ENCODE results near the gene PRPSAP2. TPM values are rescaled to one million over a fixed set of nuclear protein-coding genes. Genes with fewer than 3 reads are reported as not detected.
"Not testable (repeated sequence)": the region's sequence is repeated elsewhere in the genome, so short reads cannot be mapped to it uniquely, and the experiment has no call there.

Gene PRPSAP2
- total and polyA plus RNA-seq, 9 donors: 21.9 to 32.1 (median 25.5) TPM

DNA sequence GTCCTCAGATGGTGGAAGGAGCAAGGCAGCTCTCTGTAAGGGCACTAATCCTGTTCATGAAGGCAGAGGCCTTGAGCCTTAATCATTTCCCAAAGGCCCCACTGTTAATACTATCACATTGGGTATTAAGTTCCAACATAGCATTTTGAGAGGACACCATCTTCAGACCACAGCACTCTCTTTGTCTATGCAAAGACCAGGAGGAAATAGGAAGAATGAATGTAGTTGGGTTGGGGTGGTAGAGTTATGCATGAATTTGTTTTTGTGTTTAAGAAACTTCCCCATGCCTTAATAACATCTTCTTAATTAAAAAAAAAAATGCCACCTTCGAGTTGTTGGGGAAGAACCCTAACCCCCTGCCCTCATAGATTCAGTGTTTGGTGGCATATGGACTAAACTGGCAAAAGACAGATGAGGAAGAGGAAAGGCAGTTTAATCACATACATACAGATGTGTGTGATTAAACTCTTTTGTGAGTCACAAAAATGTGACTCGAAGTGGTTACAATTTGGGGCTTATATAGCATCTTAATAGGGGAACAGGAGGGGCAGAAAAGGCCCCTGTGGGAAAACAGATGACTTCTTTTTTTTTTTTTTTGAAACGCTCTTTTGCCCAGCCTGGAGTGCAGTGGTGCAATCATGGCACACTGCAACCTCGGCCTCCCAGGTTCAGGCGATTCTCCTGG, 59.0 kb downstream of the PRPSAP2 start:
- Histone ChIP-seq H3K27ac (ENCODE audit: low read length) (no peak overlapping the region), H3K36me3 (ENCODE audit: control insufficient read depth, insufficient read depth, low read length) (peaks cover 44% of the 10 kb centered on the region), H3K27me3 (ENCODE audit: control insufficient read depth, insufficient read depth, low read length) (no peaks in the 10 kb centered on the region), H3K9me3 (replicated peaks; ENCODE audit: control insufficient read depth, low read depth, low read length) (no peaks in the 10 kb centered on the region), H3K4me3 (ENCODE audit: low read length) (no peak overlapping the region), H3K4me1 (ENCODE audit: control insufficient read depth, insufficient read depth, low read length) (peaks cover 2% of the 10 kb centered on the region)
- WGBS (ENCODE audit: insufficient coverage): no CpG with 5 or more reads among the region's 5 CpGs
- no peak for DNase-seq

DNA sequence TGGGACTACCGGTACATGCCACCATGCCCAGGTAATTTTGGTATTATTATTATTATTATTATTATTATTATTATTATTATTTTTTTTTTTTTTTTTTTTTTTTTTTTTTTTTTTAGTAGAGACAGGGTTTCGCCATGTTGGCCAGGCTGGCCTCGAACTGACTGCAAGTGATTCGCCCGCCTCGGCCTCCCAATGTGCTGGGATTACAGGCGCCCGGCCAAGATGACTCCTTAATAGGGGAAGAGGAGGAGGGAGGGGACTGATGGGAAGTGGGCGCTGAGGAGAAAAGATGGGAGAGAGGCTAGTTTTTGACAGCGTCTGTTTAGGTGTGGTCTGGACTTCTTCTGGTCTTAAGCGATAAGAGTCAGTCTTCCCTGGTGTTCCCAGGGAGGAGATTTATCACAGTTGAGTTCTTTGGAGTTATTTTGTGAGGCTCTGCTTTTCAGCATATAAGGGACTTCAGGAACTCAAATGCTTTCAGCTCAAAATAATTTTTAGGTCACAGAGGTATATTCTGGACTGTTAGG, 59.6 kb downstream of the PRPSAP2 start:
- Histone ChIP-seq H3K9me3 (replicated peaks; ENCODE audit: control insufficient read depth, low read depth, low read length) (no peaks in the 10 kb centered on the region), H3K36me3 (ENCODE audit: control insufficient read depth, insufficient read depth, low read length) (peaks cover 38% of the 10 kb centered on the region), H3K4me1 (ENCODE audit: control insufficient read depth, insufficient read depth, low read length) (peaks cover 2% of the 10 kb centered on the region), H3K27ac (ENCODE audit: low read length) (no peak overlapping the region), H3K27me3 (ENCODE audit: control insufficient read depth, insufficient read depth, low read length) (no peaks in the 10 kb centered on the region), H3K4me3 (ENCODE audit: low read length) (no peak overlapping the region)
- no peak for DNase-seq
- WGBS (ENCODE audit: insufficient coverage): 94% methylated on average over 9 of the region's 11 CpGs

DNA sequence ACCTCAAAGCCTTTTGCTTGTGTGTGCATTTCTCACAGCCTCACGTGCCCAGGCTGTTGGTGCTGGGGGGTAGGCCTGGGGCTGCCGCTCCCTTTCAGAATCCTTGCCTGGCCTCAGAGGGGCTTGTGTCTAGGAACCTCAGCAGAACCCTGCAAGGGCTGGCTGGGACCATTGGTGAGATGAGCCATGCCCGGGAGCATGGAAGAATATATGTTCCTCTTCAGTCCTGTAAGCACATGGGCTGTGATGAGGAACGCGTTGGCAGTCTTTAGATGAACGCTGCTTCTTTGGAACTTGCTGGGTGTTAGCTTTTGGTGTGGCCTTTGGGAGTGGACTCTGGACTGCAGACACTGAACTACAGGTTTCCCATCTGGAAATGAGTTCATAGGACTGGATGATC, 62.0 kb downstream of the PRPSAP2 start:
- WGBS (ENCODE audit: insufficient coverage): 56% methylated on average over 6 of the region's 6 CpGs
- DNase-seq: no peak
- Histone ChIP-seq H3K4me1 (ENCODE audit: control insufficient read depth, insufficient read depth, low read length) (peaks cover 2% of the 10 kb centered on the region), H3K36me3 (ENCODE audit: control insufficient read depth, insufficient read depth, low read length) (peaks cover 34% of the 10 kb centered on the region), H3K4me3 (ENCODE audit: low read length) (no peak overlapping the region), H3K27ac (ENCODE audit: low read length) (no peak overlapping the region), H3K27me3 (ENCODE audit: control insufficient read depth, insufficient read depth, low read length) (no peaks in the 10 kb centered on the region), H3K9me3 (replicated peaks; ENCODE audit: control insufficient read depth, low read depth, low read length) (no peaks in the 10 kb centered on the region)

DNA sequence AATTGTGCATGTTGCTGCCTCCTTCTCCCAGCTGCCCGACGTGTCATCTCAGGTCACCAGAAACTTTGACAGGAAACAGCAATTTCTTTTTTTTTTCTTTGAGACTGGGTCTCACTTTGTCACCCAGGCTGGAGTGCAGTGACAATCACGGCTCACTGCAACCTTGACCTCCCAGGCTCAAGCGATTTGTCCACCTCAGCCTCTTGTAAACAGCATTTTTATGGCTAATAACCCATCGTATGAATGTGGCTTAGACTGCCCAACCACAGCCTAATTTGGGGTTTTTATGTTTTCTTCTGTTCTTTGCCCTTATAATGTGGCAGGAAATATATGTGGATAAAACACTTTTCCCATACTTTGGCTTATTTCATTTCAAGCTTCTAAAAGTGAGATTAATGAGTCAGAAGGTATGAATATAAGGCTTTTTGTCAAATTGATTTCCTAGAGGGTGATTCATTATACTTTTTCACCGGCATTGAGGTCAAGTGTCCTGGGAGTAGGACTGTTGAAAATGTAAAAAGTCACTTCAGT, 63.0 kb downstream of the PRPSAP2 start:
- no peak overlapping the region for H3K27ac ChIP-seq (ENCODE audit: low read length)
- H3K9me3 ChIP-seq (replicated peaks; ENCODE audit: control insufficient read depth, low read depth, low read length): no peaks in the 10 kb centered on the region
- DNase-seq: no peak
- H3K36me3 ChIP-seq (ENCODE audit: control insufficient read depth, insufficient read depth, low read length): peaks cover 31% of the 10 kb centered on the region
- no peak overlapping the region for H3K4me3 ChIP-seq (ENCODE audit: low read length)
- 62% methylated on average over 4 of the region's 6 CpGs for WGBS (ENCODE audit: insufficient coverage)
- H3K27me3 ChIP-seq (ENCODE audit: control insufficient read depth, insufficient read depth, low read length): no peaks in the 10 kb centered on the region
- peaks cover 2% of the 10 kb centered on the region for H3K4me1 ChIP-seq (ENCODE audit: control insufficient read depth, insufficient read depth, low read length)

DNA sequence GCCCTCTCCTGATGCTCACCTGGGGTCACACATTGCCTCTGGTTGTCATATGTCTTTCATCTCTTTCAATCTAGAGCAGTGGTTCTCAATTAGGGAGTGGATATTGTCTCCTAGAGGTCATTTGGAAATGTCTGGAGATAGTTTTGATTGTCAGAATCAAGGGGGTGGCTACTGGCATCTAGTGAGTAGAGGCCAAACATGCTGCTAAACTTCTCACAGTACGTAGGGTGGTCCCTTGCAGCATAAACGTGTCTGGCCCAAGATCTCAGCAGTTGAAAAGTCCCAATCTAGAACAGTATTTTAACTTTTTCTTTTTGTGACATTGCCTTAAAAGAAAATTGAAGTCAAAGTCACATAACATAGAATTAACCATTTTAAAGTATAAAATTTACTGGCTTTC, 63.6 kb downstream of the PRPSAP2 start:
- Histone ChIP-seq H3K27ac (ENCODE audit: low read length) (no peak overlapping the region), H3K4me1 (ENCODE audit: control insufficient read depth, insufficient read depth, low read length) (peaks cover 2% of the 10 kb centered on the region), H3K36me3 (ENCODE audit: control insufficient read depth, insufficient read depth, low read length) (peaks cover 29% of the 10 kb centered on the region), H3K27me3 (ENCODE audit: control insufficient read depth, insufficient read depth, low read length) (no peaks in the 10 kb centered on the region), H3K9me3 (replicated peaks; ENCODE audit: control insufficient read depth, low read depth, low read length) (no peaks in the 10 kb centered on the region), H3K4me3 (ENCODE audit: low read length) (no peak overlapping the region)
- DNase-seq: no peak
- WGBS (ENCODE audit: insufficient coverage): no CpG with 5 or more reads among the region's 2 CpGs

DNA sequence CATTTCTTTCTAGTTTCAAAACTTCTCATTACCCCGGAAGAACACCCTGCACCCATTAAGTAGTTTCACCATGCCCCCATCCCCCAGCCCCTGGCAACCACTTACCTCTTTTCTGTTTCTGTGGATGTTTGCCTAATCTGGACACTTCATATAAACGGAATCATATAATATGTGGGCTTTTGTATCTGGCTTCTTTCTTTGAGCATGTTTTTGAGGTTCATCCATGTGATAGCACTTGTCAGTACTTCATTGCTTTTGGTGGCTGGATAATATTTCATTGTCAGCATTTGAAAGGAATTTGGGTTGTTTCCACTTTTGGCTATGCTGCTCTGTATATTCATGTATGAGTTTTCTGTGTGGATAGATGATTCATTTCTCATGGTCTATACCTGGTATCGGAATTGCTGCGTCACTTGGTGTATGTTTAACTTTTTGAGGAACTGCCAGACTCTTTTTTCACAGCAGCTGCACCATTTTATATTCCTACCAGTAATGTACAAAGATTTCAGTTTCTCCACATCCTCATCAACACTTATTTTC, 64.1 kb downstream of the PRPSAP2 start:
- Histone ChIP-seq H3K9me3 (replicated peaks; ENCODE audit: control insufficient read depth, low read depth, low read length) (no peaks in the 10 kb centered on the region), H3K4me3 (ENCODE audit: low read length) (no peak overlapping the region), H3K36me3 (ENCODE audit: control insufficient read depth, insufficient read depth, low read length) (peaks cover 28% of the 10 kb centered on the region), H3K27ac (ENCODE audit: low read length) (no peak overlapping the region), H3K4me1 (ENCODE audit: control insufficient read depth, insufficient read depth, low read length) (peaks cover 2% of the 10 kb centered on the region), H3K27me3 (ENCODE audit: control insufficient read depth, insufficient read depth, low read length) (no peaks in the 10 kb centered on the region)
- no peak for DNase-seq
- no CpG with 5 or more reads among the region's 4 CpGs for WGBS (ENCODE audit: insufficient coverage)

DNA sequence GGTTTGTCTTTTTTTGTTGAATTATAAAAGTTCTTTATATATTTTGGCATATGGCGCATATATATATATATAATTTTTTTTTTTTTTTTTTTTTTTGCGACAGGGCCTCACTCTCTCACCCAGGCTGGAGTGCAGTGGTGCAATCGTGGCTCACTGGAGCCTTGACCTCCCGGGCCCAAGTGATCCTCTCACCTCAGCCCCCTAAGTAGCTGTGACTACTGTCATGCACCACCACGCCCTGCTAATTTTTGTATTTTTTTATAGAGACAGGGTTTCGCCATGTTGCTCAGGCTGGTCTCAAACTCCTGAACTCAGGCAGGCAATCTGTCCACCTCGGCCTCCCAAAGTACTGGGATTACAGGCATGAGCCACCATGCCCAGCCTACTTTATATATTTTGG, 64.7 kb downstream of the PRPSAP2 start:
- H3K36me3 ChIP-seq (ENCODE audit: control insufficient read depth, insufficient read depth, low read length): peaks cover 26% of the 10 kb centered on the region
- DNase-seq; H3K4me1 ChIP-seq (ENCODE audit: control insufficient read depth, insufficient read depth, low read length); H3K27me3 ChIP-seq (ENCODE audit: control insufficient read depth, insufficient read depth, low read length); H3K9me3 ChIP-seq (replicated peaks; ENCODE audit: control insufficient read depth, low read depth, low read length); H3K4me3 ChIP-seq (ENCODE audit: low read length); H3K27ac ChIP-seq (ENCODE audit: low read length): not testable (repeated sequence)
- no CpG with 5 or more reads among the region's 7 CpGs for WGBS (ENCODE audit: insufficient coverage)

DNA sequence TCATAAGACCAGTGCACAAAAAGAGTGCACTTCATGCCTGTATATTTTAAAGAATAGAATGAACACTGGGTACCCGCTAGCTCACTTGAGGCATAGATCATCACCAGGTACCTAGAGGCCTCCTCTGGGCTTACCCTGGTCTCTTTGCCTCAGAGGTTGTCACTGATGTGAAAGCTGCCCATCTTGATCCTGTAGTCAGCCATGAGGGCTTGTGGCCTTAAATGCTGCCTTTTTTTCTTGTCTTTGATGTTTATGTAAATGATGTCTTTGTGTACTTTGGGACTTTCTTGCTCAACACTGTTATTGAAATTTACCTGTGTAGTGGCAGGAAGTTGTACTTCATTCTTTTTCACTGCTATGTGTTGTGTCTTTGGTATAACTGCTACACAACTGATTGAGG, 67.3 kb downstream of the PRPSAP2 start:
- no peaks in the 10 kb centered on the region for H3K27me3 ChIP-seq (ENCODE audit: control insufficient read depth, insufficient read depth, low read length)
- DNase-seq: no peak
- H3K4me3 ChIP-seq (ENCODE audit: low read length): no peak overlapping the region
- WGBS (ENCODE audit: insufficient coverage): 50% methylated on average over 1 of the region's 1 CpG
- peaks cover 27% of the 10 kb centered on the region for H3K36me3 ChIP-seq (ENCODE audit: control insufficient read depth, insufficient read depth, low read length)
- no peaks in the 10 kb centered on the region for H3K9me3 ChIP-seq (replicated peaks; ENCODE audit: control insufficient read depth, low read depth, low read length)
- H3K27ac ChIP-seq (ENCODE audit: low read length): no peak overlapping the region
- H3K4me1 ChIP-seq (ENCODE audit: control insufficient read depth, insufficient read depth, low read length): peaks cover 2% of the 10 kb centered on the region

DNA sequence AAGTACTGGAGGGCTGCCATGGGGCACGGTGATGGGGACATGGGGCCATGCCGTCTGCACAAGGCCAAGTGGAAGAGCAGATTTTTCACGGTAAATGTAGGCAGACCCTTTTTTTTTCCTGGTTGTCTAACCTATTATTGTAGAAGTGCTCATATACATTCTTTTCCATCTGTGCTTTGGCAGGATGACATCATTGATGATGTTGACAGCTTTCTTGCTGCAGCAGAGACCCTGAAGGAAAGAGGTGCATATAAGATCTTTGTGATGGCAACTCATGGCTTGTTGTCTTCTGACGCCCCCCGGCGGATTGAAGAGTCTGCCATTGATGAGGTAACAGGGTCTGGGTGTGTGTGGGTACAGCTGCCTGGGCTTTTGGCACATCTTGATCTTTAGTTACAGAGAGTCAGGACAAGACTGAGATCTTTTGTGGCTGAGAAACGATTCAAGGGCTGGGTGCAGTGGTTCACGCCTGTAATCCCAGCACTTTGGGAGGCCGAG, 70.7 kb downstream of the PRPSAP2 start:
- no peak overlapping the region for H3K4me3 ChIP-seq (ENCODE audit: low read length)
- H3K36me3 ChIP-seq (ENCODE audit: control insufficient read depth, insufficient read depth, low read length): peaks cover 44% of the 10 kb centered on the region
- 84% methylated on average over 7 of the region's 9 CpGs for WGBS (ENCODE audit: insufficient coverage)
- no peak for DNase-seq
- no peaks in the 10 kb centered on the region for H3K9me3 ChIP-seq (replicated peaks; ENCODE audit: control insufficient read depth, low read depth, low read length)
- H3K27ac ChIP-seq (ENCODE audit: low read length): no peak overlapping the region
- no peaks in the 10 kb centered on the region for H3K27me3 ChIP-seq (ENCODE audit: control insufficient read depth, insufficient read depth, low read length)
- H3K4me1 ChIP-seq (ENCODE audit: control insufficient read depth, insufficient read depth, low read length): no peaks in the 10 kb centered on the region

DNA sequence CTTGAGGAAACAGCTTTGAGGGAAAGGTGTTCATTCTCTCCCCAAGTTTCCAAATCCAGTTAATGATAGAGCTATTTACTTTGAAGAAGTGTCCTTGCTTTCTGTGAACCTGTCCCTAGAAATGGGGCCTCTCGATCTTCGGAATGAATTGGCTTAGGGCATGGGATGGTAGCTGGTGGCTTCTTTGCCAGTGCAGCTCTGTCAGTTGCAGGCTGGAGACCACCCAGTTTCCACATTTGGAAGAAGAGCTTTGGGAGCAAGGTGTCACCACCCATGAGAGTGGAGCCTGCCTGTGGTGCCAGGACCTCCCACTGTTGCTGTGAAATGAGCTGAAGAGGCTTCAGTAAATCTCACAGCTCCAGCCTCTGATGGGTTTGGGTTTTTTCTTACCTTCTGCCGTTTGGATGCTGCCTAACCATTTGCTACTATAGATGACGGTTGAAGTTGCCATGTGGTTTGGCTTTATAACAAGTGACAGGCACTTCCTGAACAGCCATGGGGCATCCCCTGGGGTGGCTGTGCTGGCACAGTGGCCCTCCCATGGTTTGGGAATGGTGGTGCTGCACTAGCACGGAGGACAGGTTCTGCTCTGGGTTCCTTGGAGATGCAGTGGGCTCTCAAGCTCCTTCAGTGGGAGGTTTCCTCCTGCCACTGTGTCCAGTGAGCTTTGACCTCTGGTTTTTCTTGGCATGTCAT, 74.6 kb downstream of the PRPSAP2 start:
- H3K27ac ChIP-seq (ENCODE audit: low read length): no peak overlapping the region
- 68% methylated on average over 5 of the region's 5 CpGs for WGBS (ENCODE audit: insufficient coverage)
- no peak for DNase-seq
- H3K4me1 ChIP-seq (ENCODE audit: control insufficient read depth, insufficient read depth, low read length): no peaks in the 10 kb centered on the region
- H3K9me3 ChIP-seq (replicated peaks; ENCODE audit: control insufficient read depth, low read depth, low read length): no peaks in the 10 kb centered on the region
- no peak overlapping the region for H3K4me3 ChIP-seq (ENCODE audit: low read length)
- peaks cover 30% of the 10 kb centered on the region for H3K36me3 ChIP-seq (ENCODE audit: control insufficient read depth, insufficient read depth, low read length)
- H3K27me3 ChIP-seq (ENCODE audit: control insufficient read depth, insufficient read depth, low read length): no peaks in the 10 kb centered on the region
